Neural cell (in vitro differentiated cells): ENCODE measurements around the gene TMEM219.

Experiments used
- CTCF ChIP-seq: fragments of 450-650 bp; IDR thresholded peaks from 2 replicates; pipeline ENCODE4 v1.5.1; 2014; ENCODE audit warnings: antibody characterized with exemption, mild to moderate bottlenecking, moderate library complexity; ENCODE audit not compliant: poor library complexity, severe bottlenecking
- EZH2 ChIP-seq: fragments of 200-600, 300-800 bp; shearing (Covaris generic), sonication (generic); IDR thresholded peaks from 2 replicates; pipeline ENCODE4 v1.6.1; 2014; ENCODE audit warnings: antibody characterized with exemption, low read length, borderline replicate concordance, mild to moderate bottlenecking; ENCODE audit not compliant: insufficient read depth, poor library complexity, severe bottlenecking
- POLR2AphosphoS5 ChIP-seq: IDR thresholded peaks from 2 replicates; pipeline ENCODE4 v1.6.1; 2012
- RAD21 ChIP-seq: fragments of 450-650 bp; conservative IDR thresholded peaks from 2 replicates; pipeline ENCODE4 v1.6.1; 2014; ENCODE audit warnings: antibody characterized with exemption, mild to moderate bottlenecking, moderate library complexity
- SMC3 ChIP-seq: fragments of 450-650 bp; conservative IDR thresholded peaks from 2 replicates; pipeline ENCODE4 v1.6.1; 2014; ENCODE audit warnings: antibody characterized with exemption, mild to moderate bottlenecking, moderate library complexity; ENCODE audit not compliant: poor library complexity
- TAF1 ChIP-seq: IDR thresholded peaks from 2 replicates; pipeline ENCODE4 v1.6.1; 2012; ENCODE audit warnings: low read depth

GRCh38 chr16:30003670-30004423 lies 42.0 kb downstream of the TMEM219 start:
- TF ChIP-seq RAD21 (no peak), CTCF (no peak), POLR2AphosphoS5 (no peak), EZH2 (no peak), SMC3 (no peak), TAF1 (no peak)
